GM12878 (cell line): Measurements from ENCODE around the gene SLC6A9. TPM values are rescaled to one million over a fixed set of nuclear protein-coding genes. Genes with fewer than 3 reads are reported as not detected.

Experiments used
- ATAC-seq: fragments of 200-7000 bp; cut with Tn5 transposase; 3 replicates; pipeline ENCODE4 v1.9.1; 2020; ENCODE audit warnings: mild to moderate bottlenecking, moderate library complexity
- BruUV-seq: library from RNA; stranded (reverse); fragments of 400-500 nt; replicated peaks from 2 replicates; lab custom pipeline; 2021; lab: Mats Ljungman, UMichigan
- CTCF ChIA-PET: fragments of 300-600 bp; sonication (Branson Sonifier 250); formaldehyde crosslinking; extraction: SDS; loops from one replicate; lab custom pipeline; 2021; ENCODE audit warnings: inconsistent platforms; lab: Yijun Ruan, JAX
- POLR2A ChIA-PET: fragments of 350-600 bp; formaldehyde crosslinking; extraction: SDS; loops from one replicate; lab custom pipeline; 2021; ENCODE audit warnings: inconsistent platforms; lab: Charles Lee
- RAD21 ChIA-PET: fragments of 300-600 bp; sonication (Branson Sonifier 250); formaldehyde crosslinking; loops from one replicate; lab custom pipeline; 2023; ENCODE audit warnings: antibody characterized with exemption; ENCODE audit not compliant: unreplicated experiment; lab: Charles Lee
- SMC1A ChIA-PET: fragments of 300-600 bp; sonication (Branson Sonifier 250); formaldehyde crosslinking; loops from one replicate; lab custom pipeline; 2023; ENCODE audit not compliant: unreplicated experiment, uncharacterized antibody; lab: Charles Lee
- DNase-seq: peaks from one replicate; pipeline ENCODE4 v3.0.0-alpha.2; 2011; ENCODE audit warnings: low read depth, low spot score
- FAIRE-seq: peaks from 3 replicates; lab custom pipeline; 2011; peaks lifted over from hg19 to GRCh38; lab: Jason Lieb, UNC
- H2AFZ ChIP-seq: 2 replicates; pipeline ENCODE4 v1.6.0; 2011; ENCODE audit warnings: low read depth, low read length, control low read depth; ENCODE audit not compliant: control insufficient read depth
- H3K27ac ChIP-seq: 2 replicates; pipeline ENCODE4 v1.5.1; 2011; ENCODE audit warnings: control low read depth; ENCODE audit not compliant: control insufficient read depth, insufficient read depth
- H3K27me3 ChIP-seq, 2 experiments: replicated peaks in 1 of 2; 2 replicates each; pipeline versions ENCODE4 v1.6.0 to v1.6.1; 2011; ENCODE audit warnings: low read length in 1 of 2; ENCODE audit not compliant: control insufficient read depth in 2 of 2, insufficient read depth in 2 of 2
- H3K36me3 ChIP-seq, 2 experiments: 2 replicates each; pipeline ENCODE4 v1.5.1; 2011; ENCODE audit warnings: low read length in 1 of 2; ENCODE audit not compliant: control insufficient read depth in 2 of 2, insufficient read depth in 2 of 2
- H3K4me1 ChIP-seq: 2 replicates; pipeline ENCODE4 v1.6.1; 2011; ENCODE audit warnings: mild to moderate bottlenecking, low read length, moderate library complexity, mixed read lengths; ENCODE audit not compliant: control insufficient read depth, insufficient read depth
- H3K4me2 ChIP-seq: 2 replicates; pipeline ENCODE4 v1.6.0; 2011; ENCODE audit warnings: control low read depth; ENCODE audit not compliant: control insufficient read depth, insufficient read depth
- H3K4me3 ChIP-seq: fragments of 200-600 bp; sonication (generic); 2 replicates; pipeline ENCODE4 v1.5.1; 2016
- H3K79me2 ChIP-seq: 2 replicates; pipeline ENCODE4 v1.6.0; 2011; ENCODE audit warnings: low read length; ENCODE audit not compliant: control insufficient read depth, insufficient read depth
- H3K9ac ChIP-seq: 2 replicates; pipeline ENCODE4 v1.8.0; 2011; ENCODE audit warnings: low read length, control low read depth, mixed read lengths; ENCODE audit not compliant: control insufficient read depth, insufficient read depth
- H3K9me3 ChIP-seq: replicated peaks from 3 replicates; pipeline ENCODE4 v1.5.1; 2011; ENCODE audit warnings: mild to moderate bottlenecking, low read length; ENCODE audit not compliant: control insufficient read depth, insufficient read depth
- H4K20me1 ChIP-seq: 2 replicates; pipeline ENCODE4 v1.6.0; 2011; ENCODE audit not compliant: control insufficient read depth, insufficient read depth
- ASH2L ChIP-seq: fragments of 300-600, 200-600 bp; sonication (generic); IDR thresholded peaks from 2 replicates; pipeline ENCODE4 v1.6.1; 2017; ENCODE audit warnings: low read depth, mild to moderate bottlenecking, borderline replicate concordance
- CHD2 ChIP-seq: IDR thresholded peaks from 2 replicates; pipeline ENCODE4 v1.6.1; 2011; ENCODE audit warnings: low read depth, low read length, improper control_type of control experiment, borderline replicate concordance
- CREM ChIP-seq: IDR thresholded peaks from 2 replicates; pipeline ENCODE4 v1.6.1; 2014; ENCODE audit warnings: antibody characterized with exemption, low read depth
- DPF2 ChIP-seq: fragments of 450-650 bp; IDR thresholded peaks from 2 replicates; pipeline ENCODE4 v1.6.1; 2017; ENCODE audit warnings: mild to moderate bottlenecking
- FOS ChIP-seq: IDR thresholded peaks from 3 replicates; pipeline ENCODE4 v1.6.1; 2011; ENCODE audit warnings: borderline replicate concordance; ENCODE audit not compliant: insufficient read length; ENCODE audit errors: extremely low read depth
- HCFC1 ChIP-seq: fragments of 150-350 bp; IDR thresholded peaks from 2 replicates; pipeline ENCODE4 v1.6.1; 2014; ENCODE audit warnings: low read length
- IKZF1 ChIP-seq: fragments of 450-650 bp; conservative IDR thresholded peaks from 2 replicates; pipeline ENCODE4 v1.6.1; 2017; ENCODE audit warnings: antibody characterized with exemption, mild to moderate bottlenecking
- KLF5 ChIP-seq: fragments of 450-650 bp; IDR thresholded peaks from 2 replicates; pipeline ENCODE4 v1.6.1; 2014; ENCODE audit warnings: mild to moderate bottlenecking; ENCODE audit not compliant: partially characterized antibody
- LARP7 ChIP-seq: fragments of 450-650 bp; IDR thresholded peaks from 2 replicates; pipeline ENCODE4 v1.6.1; 2017; ENCODE audit warnings: mild to moderate bottlenecking
- NBN ChIP-seq: fragments of 450-650 bp; IDR thresholded peaks from 2 replicates; pipeline ENCODE4 v1.6.1; 2016
- NR2C1 ChIP-seq: fragments of 450-650 bp; IDR thresholded peaks from 2 replicates; pipeline ENCODE4 v1.6.1; 2017; ENCODE audit warnings: antibody characterized with exemption, mild to moderate bottlenecking, moderate library complexity
- NRF1 ChIP-seq: conservative IDR thresholded peaks from 2 replicates; pipeline ENCODE4 v1.6.1; 2011; ENCODE audit warnings: mild to moderate bottlenecking, low read depth, low read length, improper control_type of control experiment
- RAD51 ChIP-seq: fragments of 450-650 bp; IDR thresholded peaks from 2 replicates; pipeline ENCODE4 v1.6.1; 2016; ENCODE audit warnings: moderate library complexity, mild to moderate bottlenecking, inconsistent platforms
- RB1 ChIP-seq: fragments of 450-650 bp; formaldehyde crosslinking; IDR thresholded peaks from 2 replicates; pipeline ENCODE4 v1.6.1; 2017; ENCODE audit warnings: mild to moderate bottlenecking, borderline replicate concordance
- SMAD1 ChIP-seq: fragments of 450-650 bp; IDR thresholded peaks from 2 replicates; pipeline ENCODE4 v1.6.1; 2018; ENCODE audit warnings: mild to moderate bottlenecking, low read depth; ENCODE audit not compliant: partially characterized antibody
- SMC3 ChIP-seq: IDR thresholded peaks from 2 replicates; pipeline ENCODE4 v1.6.1; 2011; ENCODE audit warnings: low read length, improper control_type of control experiment, borderline replicate concordance
- SPI1 ChIP-seq: IDR thresholded peaks from 2 replicates; pipeline ENCODE4 v1.6.1; 2011; ENCODE audit warnings: low read depth, mild to moderate bottlenecking, low read length, moderate library complexity, borderline replicate concordance; ENCODE audit not compliant: insufficient read depth
- SRF ChIP-seq, 2 experiments: IDR thresholded peaks; 2 replicates each; pipeline ENCODE4 v1.6.1; 2011; ENCODE audit warnings: low read depth in 2 of 2, low read length in 2 of 2, mild to moderate bottlenecking in 1 of 2, moderate library complexity in 1 of 2
- TCF12 ChIP-seq: IDR thresholded peaks from 2 replicates; pipeline ENCODE4 v1.6.1; 2011; ENCODE audit warnings: low read depth, mild to moderate bottlenecking, low read length
- ZBTB40 ChIP-seq: fragments of 450-650 bp; IDR thresholded peaks from 2 replicates; pipeline ENCODE4 v1.6.1; 2016; ENCODE audit warnings: mild to moderate bottlenecking, moderate library complexity, borderline replicate concordance
- WGBS: methylation state at CpG from one replicate; pipeline ENCODE4 v1.1.6; 2016; ENCODE audit warnings: low lambda C conversion rate; ENCODE audit not compliant: insufficient replicate concordance, insufficient coverage; ENCODE audit errors: missing lambda C conversion rate; 5-methylcytosine and 5-hydroxymethylcytosine counted together
- in situ Hi-C: fragments of 300-500 bp; cut with MboI; formaldehyde crosslinking; loops from 9 replicates; pipeline ENCODE4 v1.14.3; 2018; ENCODE audit warnings: mixed read lengths
- intact Hi-C: fragments of 100-400 bp; cut with micrococcal nuclease; formaldehyde crosslinking; loops from one replicate; pipeline ENCODE4 v1.14.2; 2022; ENCODE audit not compliant: unreplicated experiment
- polyA plus RNA-seq, 11 experiments: library from polyadenylated mRNA; depleted of rRNA in 4 of 11; unstranded in 6 of 11; stranded (reverse) in 5 of 11; fragments of >200 nt; fragmentation: Nextera tagmentation in 4 of 11; fragmentation: Illumina TruSeq in 1 of 11; extraction: Ambion mirVana in 4 of 11; extraction: Trizol in 1 of 11; gene quantifications; 1 replicate in 1 of 11; 2 replicates in 10 of 11; pipeline versions ENCODE4 v1.2.1 to v1.2.3, GENCODE V29; 2011 to 2016; ENCODE audit warnings: inconsistent platforms in 2 of 11, missing spikeins in 2 of 11, low read depth in 1 of 11
- total RNA-seq, 4 experiments: library from RNA; depleted of rRNA in 3 of 4; stranded (reverse); fragments of >200 nt in 3 of 4; fragmentation: Illumina TruSeq in 1 of 4; extraction: Trizol in 1 of 4; gene quantifications; 2 replicates each; pipeline versions ENCODE4 v1.2.1 to v1.2.3, GENCODE V29; 2013 to 2021

The SLC6A9 gene
- total and polyA plus RNA-seq, 10 of the 15 experiments (the other 5 are each of a cell fraction or from before 2014, with no cell fraction given), result 0.02 to 2.0 (median 0.63) TPM

GRCh38 chr1:43974443-43975248 lies 56.6 kb downstream of the SLC6A9 start, which contains the start of gene ATP6V0B:
ATP6V0B (plus strand) TSS chr1:43974960; CDS start chr1:43975041, 81 bp downstream.
- FAIRE-seq, result peak; percentile 94
- WGBS, result 1% methylated on average over 82 of the region's 93 CpGs
- intact Hi-C loops (loop anchor here (2.0 kb wide), 1 partner anchor 28 kb away; the partner anchor contains the start of gene IPO13), in situ Hi-C loops (no loop called here)
- peak within 1 kb of the TSS; percentile 95 for H3K4me3 ChIP-seq
- peak within 1 kb of the TSS; percentile 73 for H3K27ac ChIP-seq
- H3K9me3 ChIP-seq, result no peaks in the 10 kb centered on the region
- ChIA-PET POLR2A (interaction anchor here (0.5 to 3.8 kb wide), 10 partner anchors 15 to 1761 kb away, joined by 3 to 18 read pairs (median 4); partner anchors contain the start of genes CCDC24, IPO13 and PPIH), CTCF (interaction anchor here (0.7 to 1.1 kb wide), 5 partner anchors 18 to 68 kb away, joined by 3 to 4 read pairs (median 3); partner anchors contain the start of gene IPO13), RAD21 (interaction anchor here (1.1 to 3.0 kb wide), 4 partner anchors 16 to 211 kb away, joined by 3 to 10 read pairs (median 4); partner anchors contain the start of gene IPO13), SMC1A (interaction anchor here (0.8 to 1.5 kb wide), 4 partner anchors 21 to 1157 kb away, joined by 3 to 4 read pairs (median 3); partner anchors contain the start of gene SVBP)
- H3K4me2 ChIP-seq, result peak within 1 kb of the TSS; percentile 97
- ATAC-seq, result peak; percentile 80
- H3K4me1 ChIP-seq, result peaks cover 31% of the 10 kb centered on the region
- BruUV-seq, result no TSS peak
- peak within 1 kb of the TSS; percentile 92 for H2AFZ ChIP-seq
- DNase-seq, result peak; percentile 59
- H3K9ac ChIP-seq, result peak within 1 kb of the TSS; percentile 88
- peaks cover 11 to 15% of the 10 kb centered on the region in 2 experiments for H3K36me3 ChIP-seq
- no peaks in the 10 kb centered on the region for H4K20me1 ChIP-seq
- H3K79me2 ChIP-seq, result peaks cover 50% of the 10 kb centered on the region
- no peaks in the 10 kb centered on the region for H3K27me3 ChIP-seq
- TF ChIP-seq SMAD1, result no peak
- TF ChIP-seq HCFC1, result peak; percentile 92
- TF ChIP-seq DPF2, result peak; percentile 68; the same call in 1 of the 2 replicates
- peak; percentile 97 for TF ChIP-seq CREM
- TF ChIP-seq RAD51, result peak; percentile 99
- no peak for TF ChIP-seq CHD2
- TF ChIP-seq SRF (IDR thresholded peaks at IDR 0.05; ENCODE audit: low read depth in 2 of 2, low read length in 2 of 2), result peak in 1 of 2 experiments; percentile 30; a peak in 2 of 4 replicates
- TF ChIP-seq ASH2L, result no peak
- TF ChIP-seq KLF5, result peak; percentile 61
- TF ChIP-seq SPI1, result no peak
- peak; percentile 83 for TF ChIP-seq LARP7
- peak; percentile 94 for TF ChIP-seq IKZF1
- TF ChIP-seq NBN, result peak; percentile 44
- TF ChIP-seq RB1, result peak; percentile 73
- peak; percentile 37; the same call in 1 of the 2 replicates for TF ChIP-seq ZBTB40
- TF ChIP-seq NR2C1, result peak; percentile 78
- peak; percentile 67 for TF ChIP-seq FOS
- TF ChIP-seq SMC3, result no peak
- 0 out of 2 replicates have a peak, but pooled peaks have one; percentile 23 for TF ChIP-seq TCF12
- TF ChIP-seq NRF1, result peak; percentile 8; the same call in 1 of the 2 replicates
